Skeletal muscle tissue (tissue), 4 donors: Measurements from ENCODE around the gene PRKD2. TPM values are rescaled to one million over a fixed set of nuclear protein-coding genes. Genes with fewer than 3 reads are reported as not detected.
"Not testable (repeated sequence)": the region's sequence is repeated elsewhere in the genome, so short reads cannot be mapped to it uniquely, and the experiment has no call there.

Experiments used
- H3K27ac ChIP-seq: one replicate; pipeline ENCODE4 v1.7.0; 2013; ENCODE audit warnings: mild to moderate bottlenecking, low read depth, low read length, inconsistent platforms
- H3K27me3 ChIP-seq, 3 donors: one replicate each; pipeline ENCODE4 v1.7.0; 2013; ENCODE audit warnings: low read length in 3 of 3; ENCODE audit not compliant: control insufficient read depth in 3 of 3, insufficient read depth in 3 of 3
- H3K36me3 ChIP-seq, 3 donors: one replicate each; pipeline ENCODE4 v1.7.0; 2013; ENCODE audit warnings: low read length in 3 of 3; ENCODE audit not compliant: control insufficient read depth in 3 of 3, insufficient read depth in 3 of 3
- H3K4me1 ChIP-seq, 3 donors: one replicate each; pipeline ENCODE4 v1.7.0; 2013; ENCODE audit warnings: low read length in 3 of 3, mild to moderate bottlenecking in 3 of 3; ENCODE audit not compliant: control insufficient read depth in 3 of 3, insufficient read depth in 3 of 3
- H3K4me3 ChIP-seq, 3 donors: one replicate each; pipeline ENCODE4 v1.7.0; 2013; ENCODE audit warnings: low read length in 3 of 3
- H3K9ac ChIP-seq, 3 donors: one replicate each; pipeline ENCODE4 v1.7.0; 2013; ENCODE audit warnings: low read length in 3 of 3, mild to moderate bottlenecking in 3 of 3, moderate library complexity in 2 of 3, low read depth in 1 of 3
- H3K9me3 ChIP-seq, 3 donors: one replicate each; pipeline ENCODE4 v1.7.0; 2013; ENCODE audit warnings: low read length in 3 of 3; ENCODE audit not compliant: control insufficient read depth in 3 of 3
- total RNA-seq: library from RNA; depleted of rRNA; stranded (reverse); fragments of >200 nt; gene quantifications from one replicate; pipeline ENCODE4 v1.2.3, GENCODE V29; 2014
- donor health status: Osteomylitis.

The PRKD2 gene
- 13.6 TPM for total RNA-seq

DNA sequence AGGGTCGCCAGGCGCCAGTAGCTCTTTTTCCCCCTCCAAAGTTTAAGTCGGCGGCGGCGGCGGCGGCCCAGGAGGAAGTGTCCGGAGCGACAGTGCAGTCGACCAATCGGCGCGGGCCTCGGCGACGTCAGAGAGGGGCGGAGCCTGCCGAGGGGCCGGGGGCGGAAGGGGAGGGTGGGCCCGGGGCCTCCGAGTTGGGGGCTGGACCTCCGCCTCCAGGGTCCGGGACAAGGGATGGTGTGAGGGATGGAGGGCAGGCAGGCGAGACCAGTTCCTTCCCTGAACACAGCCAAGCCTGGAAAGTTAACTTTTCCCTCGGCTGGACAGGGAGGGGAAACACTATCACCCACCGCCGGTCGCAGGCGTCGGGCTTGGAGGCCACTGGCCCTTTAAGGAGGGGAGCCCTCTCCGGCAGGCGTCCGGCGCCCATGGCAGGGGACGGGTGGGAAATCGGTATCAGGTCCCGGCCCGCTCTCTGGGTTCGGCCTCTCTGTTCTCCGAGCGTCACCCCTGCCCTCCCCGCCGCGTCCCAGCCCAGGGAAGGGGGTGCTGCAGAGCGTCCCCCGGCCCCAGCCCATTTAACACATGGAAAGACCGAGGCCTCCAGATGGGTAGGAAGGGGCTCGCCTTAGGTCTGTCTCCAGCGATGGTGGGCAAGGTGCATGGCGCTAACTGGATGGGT is at the start of gene PRKD2:
TSS of gene PRKD2 (minus strand) at position 81 of the 682 bp plus-strand sequence. CDS start 744 bp downstream, outside the sequence.
- Histone ChIP-seq H3K9me3 (no peaks in the 10 kb centered on the region), H3K9ac (peak within 1 kb of the TSS; percentile 82 to 90 (median 85)), H3K36me3 (peaks cover 22 to 25% (median 25%) of the 10 kb centered on the region in 3 donors), H3K27ac (peak within 1 kb of the TSS; percentile 69), H3K4me1 (peaks cover 19 to 34% (median 31%) of the 10 kb centered on the region in 3 donors), H3K27me3 (no peaks in the 10 kb centered on the region), H3K4me3 (peak within 1 kb of the TSS; percentile 83 to 89 (median 88))

DNA sequence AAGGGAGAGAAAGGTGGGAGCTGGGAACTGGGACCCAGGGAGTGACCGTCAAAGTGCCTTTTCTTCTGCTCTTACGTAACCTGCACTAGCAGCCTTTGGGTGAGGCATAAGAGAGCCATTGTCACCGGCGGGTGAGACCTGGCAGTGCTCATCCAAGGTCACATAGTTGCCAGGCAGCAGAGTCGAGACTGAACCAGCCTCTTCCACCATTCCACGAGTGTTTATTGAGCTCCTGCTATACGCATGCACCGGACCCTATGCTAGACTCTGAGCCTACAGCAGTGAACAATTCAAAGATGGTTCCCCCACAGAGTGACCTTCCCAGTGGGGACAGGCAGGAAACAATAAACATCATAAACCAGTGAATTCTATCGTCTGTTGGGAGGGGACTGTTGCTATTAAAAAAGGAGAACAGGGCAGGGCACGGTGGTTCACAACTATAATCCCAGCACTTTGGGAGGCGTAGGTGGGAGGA is 47.9 kb upstream of the PRKD2 start:
- Histone ChIP-seq H3K27me3 (no peaks in the 10 kb centered on the region), H3K36me3 (no peaks in the 10 kb centered on the region), H3K4me3 (no peak overlapping the region), H3K27ac (no peak overlapping the region), H3K4me1 (peaks cover 5 to 7% (median 5%) of the 10 kb centered on the region in 3 donors), H3K9me3 (no peaks in the 10 kb centered on the region), H3K9ac (no peak overlapping the region)

DNA sequence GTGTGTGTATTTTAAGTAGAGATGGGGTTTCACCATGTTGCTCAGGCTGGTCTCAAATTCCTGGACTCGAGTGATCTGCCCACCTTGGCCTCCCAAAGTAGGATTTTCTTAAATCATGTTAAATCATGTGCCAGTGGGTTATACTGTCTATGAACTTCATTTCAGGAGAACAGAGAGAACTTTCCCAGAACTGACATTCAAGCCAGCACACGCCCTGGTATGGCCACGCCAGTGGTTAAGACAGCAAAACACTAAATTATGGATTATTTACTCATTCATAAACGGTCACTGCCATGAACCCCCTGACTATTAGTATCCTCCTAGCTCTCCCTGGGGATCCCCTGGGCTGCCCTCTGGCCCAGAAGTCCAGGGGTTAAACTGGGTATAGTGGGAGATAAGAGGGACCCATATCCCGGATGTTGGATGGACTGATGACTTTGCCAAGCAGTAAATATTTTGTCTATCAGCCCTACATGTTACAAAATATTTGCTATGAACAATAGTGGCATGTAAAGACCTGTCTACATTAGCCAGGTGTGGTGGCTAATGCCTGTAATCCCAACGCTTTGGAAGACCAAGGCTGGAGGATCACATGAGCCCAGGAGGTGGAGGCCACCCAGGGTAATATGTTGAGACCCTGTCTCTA is 45.5 kb upstream of the PRKD2 start:
- H3K4me3 ChIP-seq: no peak overlapping the region
- H3K9ac ChIP-seq: no peak overlapping the region
- peaks cover 9 to 13% (median 12%) of the 10 kb centered on the region in 3 donors for H3K4me1 ChIP-seq
- H3K27ac ChIP-seq: no peak overlapping the region
- H3K9me3 ChIP-seq: no peaks in the 10 kb centered on the region
- peaks cover 0 to 4% (median 3%) of the 10 kb centered on the region in 3 donors for H3K36me3 ChIP-seq
- no peaks in the 10 kb centered on the region for H3K27me3 ChIP-seq

DNA sequence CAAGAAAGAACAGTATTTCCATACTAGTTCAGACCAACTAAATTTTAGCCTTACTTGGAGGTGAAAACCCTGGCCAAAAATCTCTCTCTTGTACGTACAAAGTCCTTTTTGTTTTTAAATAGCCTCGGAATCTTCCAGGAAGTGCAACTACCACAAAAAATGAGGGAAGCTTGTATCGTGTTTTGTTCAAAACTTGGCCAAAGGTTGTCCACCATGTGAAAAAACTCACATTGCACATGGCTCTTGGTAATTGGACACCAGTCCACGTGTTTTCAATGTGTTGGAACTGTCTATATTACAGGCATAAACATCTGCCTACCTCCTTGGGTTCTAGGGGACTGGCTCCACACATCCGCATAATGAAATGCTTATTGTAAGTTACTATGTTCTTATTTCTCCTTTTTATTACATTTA is 44.5 kb upstream of the PRKD2 start:
- H3K4me1 ChIP-seq: peaks cover 9 to 13% (median 12%) of the 10 kb centered on the region in 3 donors
- peak overlapping the region; percentile 62 for H3K27ac ChIP-seq
- H3K4me3 ChIP-seq: no peak overlapping the region
- H3K9me3 ChIP-seq: no peaks in the 10 kb centered on the region
- H3K27me3 ChIP-seq: no peaks in the 10 kb centered on the region
- H3K9ac ChIP-seq: no peak overlapping the region
- H3K36me3 ChIP-seq: peaks cover 3 to 9% (median 8%) of the 10 kb centered on the region in 3 donors

DNA sequence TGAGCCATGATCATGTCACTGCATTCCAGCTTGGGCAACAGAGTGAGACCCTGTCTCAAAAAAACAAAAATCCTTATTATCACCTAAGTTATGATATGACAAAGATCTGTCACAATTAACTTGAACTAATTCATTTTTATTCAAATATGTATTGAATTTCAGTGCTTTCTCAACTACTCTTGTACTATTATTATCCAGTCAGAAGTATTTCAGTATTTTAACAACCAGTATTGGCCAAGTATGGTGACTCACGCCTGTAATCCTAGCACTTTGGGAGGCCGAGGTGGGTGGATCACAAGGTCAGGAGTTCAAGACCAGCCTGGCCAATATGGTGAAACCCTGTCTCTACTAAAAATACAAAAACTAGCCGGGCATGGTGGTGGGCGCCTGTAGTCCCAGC is 44.0 kb upstream of the PRKD2 start:
- Histone ChIP-seq H3K36me3 (peaks cover 6 to 11% (median 8%) of the 10 kb centered on the region in 3 donors), H3K4me1 (peaks cover 9 to 13% (median 12%) of the 10 kb centered on the region in 3 donors), H3K27ac (peak overlapping the region; percentile 62)
- H3K9me3 ChIP-seq, H3K9ac ChIP-seq, H3K27me3 ChIP-seq, H3K4me3 ChIP-seq: not testable (repeated sequence)

GRCh38 chr19:46760363-46760762 is 43.4 kb upstream of the PRKD2 start:
- Histone ChIP-seq H3K4me1 (peaks cover 9 to 14% (median 12%) of the 10 kb centered on the region in 3 donors), H3K9ac (no peak overlapping the region), H3K4me3 (no peak overlapping the region), H3K9me3 (no peaks in the 10 kb centered on the region), H3K36me3 (peaks cover 6 to 11% (median 8%) of the 10 kb centered on the region in 3 donors), H3K27ac (peak overlapping the region; percentile 62), H3K27me3 (no peaks in the 10 kb centered on the region)

GRCh38 chr19:46759817-46760333 is 43.0 kb upstream of the PRKD2 start:
- no peak overlapping the region for H3K9ac ChIP-seq
- H3K27me3 ChIP-seq: no peaks in the 10 kb centered on the region
- H3K9me3 ChIP-seq: no peaks in the 10 kb centered on the region
- peaks cover 6 to 11% (median 9%) of the 10 kb centered on the region in 3 donors for H3K36me3 ChIP-seq
- H3K4me3 ChIP-seq: no peak overlapping the region
- peak overlapping the region; percentile 62 for H3K27ac ChIP-seq
- peaks cover 9 to 16% (median 12%) of the 10 kb centered on the region in 3 donors for H3K4me1 ChIP-seq

GRCh38 chr19:46759206-46759605 is 42.3 kb upstream of the PRKD2 start:
- H3K27me3 ChIP-seq: no peaks in the 10 kb centered on the region
- peaks cover 9 to 16% (median 12%) of the 10 kb centered on the region in 3 donors for H3K4me1 ChIP-seq
- no peak overlapping the region for H3K9ac ChIP-seq
- no peak overlapping the region for H3K4me3 ChIP-seq
- H3K9me3 ChIP-seq: no peaks in the 10 kb centered on the region
- peaks cover 6 to 11% (median 9%) of the 10 kb centered on the region in 3 donors for H3K36me3 ChIP-seq
- peak overlapping the region; percentile 51 for H3K27ac ChIP-seq

- H3K4me1 ChIP-seq: peaks cover 9 to 16% (median 11%) of the 10 kb centered on the region in 3 donors
- H3K36me3 ChIP-seq: peaks cover 15 to 20% (median 18%) of the 10 kb centered on the region in 3 donors
- no peak overlapping the region for H3K4me3 ChIP-seq
- H3K27me3 ChIP-seq: no peaks in the 10 kb centered on the region
- H3K9ac ChIP-seq: no peak overlapping the region
- no peak overlapping the region for H3K27ac ChIP-seq
- H3K9me3 ChIP-seq: no peaks in the 10 kb centered on the region
Observed at GRCh38 chr19:46756544-46756888, 39.6 kb upstream of the PRKD2 start.
